ENCODE data around the gene PLCG1. TPM values are rescaled to one million over a fixed set of nuclear protein-coding genes. Genes with fewer than 3 reads are reported as not detected.
A peak's percentile ranks its signal among the peaks of the same experiment; 100 is the strongest.

The PLCG1 gene
- total RNA-seq, 1 donor from 2014 or later = 66.3 TPM

- H3K36me3 ChIP-seq (ENCODE audit: control insufficient read depth in 3 of 3, insufficient read depth in 3 of 3, low read length in 3 of 3) = no peaks in the 10 kb centered on the region
- H3K9ac ChIP-seq (ENCODE audit: low read depth in 1 of 3, low read length in 3 of 3) = peak overlapping the region in 2 of 3 donors; percentile 21 to 33
- H3K4me3 ChIP-seq (ENCODE audit: low read length in 3 of 3) = no peak overlapping the region
- peaks cover 68 to 80% (median 80%) of the 10 kb centered on the region in 3 donors for H3K4me1 ChIP-seq (ENCODE audit: control insufficient read depth in 3 of 3, insufficient read depth in 3 of 3, low read length in 3 of 3)
- H3K9me3 ChIP-seq (ENCODE audit: control insufficient read depth in 3 of 3, low read length in 3 of 3) = no peaks in the 10 kb centered on the region
- H3K27me3 ChIP-seq (ENCODE audit: control insufficient read depth in 3 of 3, insufficient read depth in 3 of 3, low read length in 3 of 3) = no peaks in the 10 kb centered on the region
- H3K27ac ChIP-seq (ENCODE audit: low read depth, low read length) = no peak overlapping the region
Observed at GRCh38 chr20:41152108-41152757, 14.9 kb downstream of the PLCG1 start.

DNA sequence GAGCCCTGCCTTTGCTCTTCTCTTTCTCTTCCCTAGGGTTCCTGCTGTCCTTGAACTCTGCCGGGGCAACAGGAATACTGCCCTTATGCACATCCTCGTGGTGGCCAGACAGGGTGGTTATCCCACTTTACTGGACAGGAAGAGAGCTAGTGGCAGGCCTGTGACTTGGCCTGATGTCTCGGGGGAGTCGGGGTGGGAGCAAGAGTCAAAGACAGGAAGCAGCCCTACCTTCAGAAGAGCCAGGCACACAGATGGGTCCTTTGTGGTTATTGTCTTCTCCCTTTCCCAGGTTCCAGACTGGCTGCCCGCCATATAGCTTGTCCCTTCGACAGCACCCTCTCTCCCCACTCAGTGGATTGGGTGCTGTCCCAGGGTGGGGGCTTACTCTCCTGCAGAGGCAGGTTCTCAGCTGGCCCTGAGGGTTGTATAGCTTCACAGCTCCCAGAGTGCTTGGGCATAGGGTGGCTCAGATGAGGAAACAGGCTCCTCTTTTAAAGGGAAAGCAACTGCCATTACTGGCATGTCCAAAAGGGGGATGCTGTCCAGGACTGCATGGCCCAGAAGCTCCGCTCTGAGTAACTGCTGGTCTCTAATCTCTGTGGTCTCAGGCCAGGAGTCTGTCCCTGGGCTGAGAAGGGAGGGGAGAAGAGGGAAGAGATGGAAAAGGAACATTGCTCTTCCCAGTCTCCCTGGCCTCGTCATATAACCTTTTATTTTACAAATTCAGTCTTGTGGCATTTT lies 17.3 kb downstream of the PLCG1 start:
- no peaks in the 10 kb centered on the region for H3K27me3 ChIP-seq (ENCODE audit: control insufficient read depth in 3 of 3, insufficient read depth in 3 of 3, low read length in 3 of 3)
- no peak overlapping the region for H3K27ac ChIP-seq (ENCODE audit: low read depth, low read length)
- H3K9me3 ChIP-seq (ENCODE audit: control insufficient read depth in 3 of 3, low read length in 3 of 3) = no peaks in the 10 kb centered on the region
- peak overlapping the region in 2 of 3 donors; percentile 25 to 26 for H3K9ac ChIP-seq (ENCODE audit: low read depth in 1 of 3, low read length in 3 of 3)
- H3K4me3 ChIP-seq (ENCODE audit: low read length in 3 of 3) = peak overlapping the region in 1 of 3 donors; percentile 6
- peaks cover under 1% of the 10 kb centered on the region in 3 donors for H3K36me3 ChIP-seq (ENCODE audit: control insufficient read depth in 3 of 3, insufficient read depth in 3 of 3, low read length in 3 of 3)
- peaks cover 51 to 72% (median 71%) of the 10 kb centered on the region in 3 donors for H3K4me1 ChIP-seq (ENCODE audit: control insufficient read depth in 3 of 3, insufficient read depth in 3 of 3, low read length in 3 of 3)

DNA sequence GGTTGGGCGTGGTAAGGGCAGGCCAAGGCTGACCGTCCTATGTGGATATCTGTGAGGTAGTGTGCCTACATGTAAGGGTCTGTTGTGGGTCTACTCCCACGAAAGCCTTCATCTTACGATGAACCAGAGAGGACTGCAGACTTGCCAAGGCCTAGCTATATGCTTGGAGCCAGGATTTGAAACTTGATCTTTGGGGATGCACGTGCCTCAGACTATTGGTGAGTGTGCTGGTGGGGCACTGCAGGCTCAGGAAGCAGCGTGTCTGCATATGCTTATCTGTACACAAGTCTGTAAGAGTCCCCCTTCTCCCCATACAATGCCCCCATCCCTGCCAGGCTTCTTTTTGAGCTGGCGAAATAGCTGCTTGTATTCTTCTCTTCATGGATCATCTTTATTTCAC lies 17.9 kb downstream of the PLCG1 start:
- Histone ChIP-seq H3K27ac (ENCODE audit: low read depth, low read length) (no peak overlapping the region), H3K9ac (ENCODE audit: low read depth in 1 of 3, low read length in 3 of 3) (no peak overlapping the region), H3K27me3 (ENCODE audit: control insufficient read depth in 3 of 3, insufficient read depth in 3 of 3, low read length in 3 of 3) (no peaks in the 10 kb centered on the region), H3K9me3 (ENCODE audit: control insufficient read depth in 3 of 3, low read length in 3 of 3) (no peaks in the 10 kb centered on the region), H3K4me1 (ENCODE audit: control insufficient read depth in 3 of 3, insufficient read depth in 3 of 3, low read length in 3 of 3) (peaks cover 48 to 73% (median 69%) of the 10 kb centered on the region in 3 donors), H3K4me3 (ENCODE audit: low read length in 3 of 3) (no peak overlapping the region), H3K36me3 (ENCODE audit: control insufficient read depth in 3 of 3, insufficient read depth in 3 of 3, low read length in 3 of 3) (peaks cover 7 to 8% (median 7%) of the 10 kb centered on the region in 3 donors)

- Histone ChIP-seq H3K4me1 (ENCODE audit: control insufficient read depth in 3 of 3, insufficient read depth in 3 of 3, low read length in 3 of 3) (peaks cover 34 to 60% (median 47%) of the 10 kb centered on the region in 3 donors), H3K9ac (ENCODE audit: low read depth in 1 of 3, low read length in 3 of 3) (no peak overlapping the region), H3K9me3 (ENCODE audit: control insufficient read depth in 3 of 3, low read length in 3 of 3) (no peaks in the 10 kb centered on the region), H3K36me3 (ENCODE audit: control insufficient read depth in 3 of 3, insufficient read depth in 3 of 3, low read length in 3 of 3) (peaks cover 14 to 21% (median 17%) of the 10 kb centered on the region in 3 donors), H3K27me3 (ENCODE audit: control insufficient read depth in 3 of 3, insufficient read depth in 3 of 3, low read length in 3 of 3) (no peaks in the 10 kb centered on the region), H3K4me3 (ENCODE audit: low read length in 3 of 3) (no peak overlapping the region), H3K27ac (ENCODE audit: low read depth, low read length) (no peak overlapping the region)
Observed at GRCh38 chr20:41158082-41158625, 20.8 kb downstream of the PLCG1 start.

DNA sequence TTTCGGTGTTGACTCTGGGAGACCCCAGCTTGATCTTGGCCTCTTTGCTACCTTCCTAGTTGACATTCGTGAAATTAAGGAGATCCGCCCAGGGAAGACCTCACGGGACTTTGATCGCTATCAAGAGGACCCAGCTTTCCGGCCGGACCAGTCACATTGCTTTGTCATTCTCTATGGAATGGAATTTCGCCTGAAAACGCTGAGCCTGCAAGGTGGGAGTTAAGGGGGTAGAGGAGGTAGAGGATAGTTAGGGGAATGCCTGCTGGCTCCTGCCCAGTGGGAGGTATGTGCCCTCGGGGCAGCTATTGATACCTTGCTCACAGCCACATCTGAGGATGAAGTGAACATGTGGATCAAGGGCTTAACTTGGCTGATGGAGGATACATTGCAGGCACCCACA lies 22.2 kb downstream of the PLCG1 start:
- peaks cover 26 to 49% (median 39%) of the 10 kb centered on the region in 3 donors for H3K4me1 ChIP-seq (ENCODE audit: control insufficient read depth in 3 of 3, insufficient read depth in 3 of 3, low read length in 3 of 3)
- H3K4me3 ChIP-seq (ENCODE audit: low read length in 3 of 3) = no peak overlapping the region
- H3K27ac ChIP-seq (ENCODE audit: low read depth, low read length) = no peak overlapping the region
- H3K36me3 ChIP-seq (ENCODE audit: control insufficient read depth in 3 of 3, insufficient read depth in 3 of 3, low read length in 3 of 3) = peaks cover 28 to 35% (median 30%) of the 10 kb centered on the region in 3 donors
- no peaks in the 10 kb centered on the region for H3K27me3 ChIP-seq (ENCODE audit: control insufficient read depth in 3 of 3, insufficient read depth in 3 of 3, low read length in 3 of 3)
- H3K9me3 ChIP-seq (ENCODE audit: control insufficient read depth in 3 of 3, low read length in 3 of 3) = no peaks in the 10 kb centered on the region
- no peak overlapping the region for H3K9ac ChIP-seq (ENCODE audit: low read depth in 1 of 3, low read length in 3 of 3)

DNA sequence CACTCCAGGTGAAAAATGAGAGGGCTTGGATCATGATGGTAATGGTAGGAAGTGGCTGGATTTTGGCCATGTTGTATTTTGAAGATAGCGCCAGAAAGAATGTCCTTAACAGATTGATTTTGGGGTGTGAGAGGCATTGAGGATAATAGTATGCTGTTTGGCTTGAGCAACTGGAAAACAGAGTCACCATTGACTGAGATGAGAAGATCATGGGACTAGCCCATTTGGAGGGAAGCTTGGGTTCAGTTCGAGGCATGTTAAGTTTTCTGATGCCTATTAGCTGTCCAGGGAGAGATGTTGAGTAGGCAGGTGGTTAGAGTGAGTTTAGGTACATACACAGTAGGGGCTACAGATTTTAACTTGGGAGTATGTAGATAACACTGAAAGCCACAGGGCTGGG lies 23.3 kb downstream of the PLCG1 start:
- Histone ChIP-seq H3K27ac (ENCODE audit: low read depth, low read length) (no peak overlapping the region), H3K36me3 (ENCODE audit: control insufficient read depth in 3 of 3, insufficient read depth in 3 of 3, low read length in 3 of 3) (peaks cover 39 to 46% (median 42%) of the 10 kb centered on the region in 3 donors), H3K9me3 (ENCODE audit: control insufficient read depth in 3 of 3, low read length in 3 of 3) (no peaks in the 10 kb centered on the region), H3K27me3 (ENCODE audit: control insufficient read depth in 3 of 3, insufficient read depth in 3 of 3, low read length in 3 of 3) (no peaks in the 10 kb centered on the region), H3K4me3 (ENCODE audit: low read length in 3 of 3) (no peak overlapping the region), H3K4me1 (ENCODE audit: control insufficient read depth in 3 of 3, insufficient read depth in 3 of 3, low read length in 3 of 3) (peaks cover 15 to 37% (median 29%) of the 10 kb centered on the region in 3 donors), H3K9ac (ENCODE audit: low read depth in 1 of 3, low read length in 3 of 3) (no peak overlapping the region)

DNA sequence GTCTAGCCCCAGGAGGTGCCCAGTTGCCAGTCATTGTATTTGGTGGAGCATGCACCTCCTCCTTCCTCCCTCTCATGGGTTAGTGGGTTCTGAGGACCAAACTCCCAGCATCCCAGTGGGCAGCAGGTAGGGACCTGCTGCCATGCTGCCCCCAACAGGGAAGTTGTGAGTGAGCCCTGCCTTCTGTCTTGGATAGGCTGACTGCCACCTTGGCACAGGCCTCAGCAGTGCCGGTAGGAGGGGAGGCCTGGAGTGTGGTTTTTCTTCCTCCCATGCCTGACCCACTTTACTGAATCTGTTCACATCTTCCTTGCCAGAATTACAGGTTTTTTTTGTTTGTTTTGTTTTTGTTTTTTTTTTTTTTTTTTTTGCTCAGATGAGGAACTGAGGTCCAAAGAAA lies 24.5 kb downstream of the PLCG1 start:
- H3K27ac ChIP-seq (ENCODE audit: low read depth, low read length) = no peak overlapping the region
- peaks cover 11 to 28% (median 20%) of the 10 kb centered on the region in 3 donors for H3K4me1 ChIP-seq (ENCODE audit: control insufficient read depth in 3 of 3, insufficient read depth in 3 of 3, low read length in 3 of 3)

GRCh38 chr20:41162396-41162795 lies 25.1 kb downstream of the PLCG1 start:
- Histone ChIP-seq H3K27ac (ENCODE audit: low read depth, low read length) (no peak overlapping the region), H3K36me3 (ENCODE audit: control insufficient read depth in 3 of 3, insufficient read depth in 3 of 3, low read length in 3 of 3) (peaks cover 55 to 62% (median 59%) of the 10 kb centered on the region in 3 donors), H3K4me1 (ENCODE audit: control insufficient read depth in 3 of 3, insufficient read depth in 3 of 3, low read length in 3 of 3) (peaks cover 7 to 23% (median 17%) of the 10 kb centered on the region in 3 donors)

More for the DNA sequence above, 24.5 kb downstream of the PLCG1 start:
- no peak overlapping the region for H3K4me3 ChIP-seq (ENCODE audit: low read length in 3 of 3)
- H3K27me3 ChIP-seq (ENCODE audit: control insufficient read depth in 3 of 3, insufficient read depth in 3 of 3, low read length in 3 of 3) = no peaks in the 10 kb centered on the region
- peaks cover 51 to 58% (median 54%) of the 10 kb centered on the region in 3 donors for H3K36me3 ChIP-seq (ENCODE audit: control insufficient read depth in 3 of 3, insufficient read depth in 3 of 3, low read length in 3 of 3)
- H3K9ac ChIP-seq (ENCODE audit: low read depth in 1 of 3, low read length in 3 of 3) = no peak overlapping the region
- no peaks in the 10 kb centered on the region for H3K9me3 ChIP-seq (ENCODE audit: control insufficient read depth in 3 of 3, low read length in 3 of 3)

DNA sequence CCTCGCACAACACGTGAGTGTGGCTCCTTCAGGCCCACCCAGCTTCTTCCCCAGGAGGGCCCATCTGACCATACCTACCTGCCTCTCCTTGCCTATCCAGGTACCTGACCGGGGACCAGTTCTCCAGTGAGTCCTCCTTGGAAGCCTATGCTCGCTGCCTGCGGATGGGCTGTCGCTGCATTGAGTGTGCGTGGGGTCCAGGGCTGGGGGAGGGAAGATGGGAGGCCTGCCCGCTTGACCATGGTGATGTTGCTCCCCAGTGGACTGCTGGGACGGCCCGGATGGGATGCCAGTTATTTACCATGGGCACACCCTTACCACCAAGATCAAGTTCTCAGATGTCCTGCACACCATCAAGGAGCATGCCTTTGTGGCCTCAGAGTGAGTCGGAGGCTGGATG lies 26.5 kb downstream of the PLCG1 start:
- no peaks in the 10 kb centered on the region for H3K27me3 ChIP-seq (ENCODE audit: control insufficient read depth in 3 of 3, insufficient read depth in 3 of 3, low read length in 3 of 3)
- H3K4me1 ChIP-seq (ENCODE audit: control insufficient read depth in 3 of 3, insufficient read depth in 3 of 3, low read length in 3 of 3) = peaks cover 4 to 16% (median 12%) of the 10 kb centered on the region in 3 donors
- H3K27ac ChIP-seq (ENCODE audit: low read depth, low read length) = no peak overlapping the region
- peaks cover 67 to 77% (median 72%) of the 10 kb centered on the region in 3 donors for H3K36me3 ChIP-seq (ENCODE audit: control insufficient read depth in 3 of 3, insufficient read depth in 3 of 3, low read length in 3 of 3)
- H3K4me3 ChIP-seq (ENCODE audit: low read length in 3 of 3) = no peak overlapping the region
- H3K9me3 ChIP-seq (ENCODE audit: control insufficient read depth in 3 of 3, low read length in 3 of 3) = no peaks in the 10 kb centered on the region
- peak overlapping the region in 1 of 3 donors; percentile 16 for H3K9ac ChIP-seq (ENCODE audit: low read depth in 1 of 3, low read length in 3 of 3)

More at GRCh38 chr20:41162396-41162795, 25.1 kb downstream of the PLCG1 start:
- no peaks in the 10 kb centered on the region for H3K9me3 ChIP-seq (ENCODE audit: control insufficient read depth in 3 of 3, low read length in 3 of 3)
- H3K27me3 ChIP-seq (ENCODE audit: control insufficient read depth in 3 of 3, insufficient read depth in 3 of 3, low read length in 3 of 3) = no peaks in the 10 kb centered on the region
- H3K9ac ChIP-seq (ENCODE audit: low read depth in 1 of 3, low read length in 3 of 3) = no peak overlapping the region
- no peak overlapping the region for H3K4me3 ChIP-seq (ENCODE audit: low read length in 3 of 3)
